IMR-90 (cell line): ENCODE data around the gene WARS2. TPM values are rescaled to one million over a fixed set of nuclear protein-coding genes. Genes with fewer than 3 reads are reported as not detected.

Experiments used
- ATAC-seq: fragments of 200-7000 bp; cut with Tn5 transposase; 2 replicates; pipeline ENCODE4 v1.9.1; 2020; ENCODE audit warnings: low read depth, mild to moderate bottlenecking, moderate library complexity
- BruUV-seq: library from RNA; stranded (reverse); fragments of 400-500 nt; replicated peaks from 2 replicates; lab custom pipeline; 2021; lab: Mats Ljungman, UMichigan
- CTCF ChIA-PET: fragments of 300-600 bp; formaldehyde crosslinking; extraction: SDS; loops from one replicate; lab custom pipeline; 2021; ENCODE audit warnings: antibody characterized with exemption; lab: Yijun Ruan, JAX
- POLR2A ChIA-PET: fragments of 300-600 bp; sonication (Branson Sonifier 250); formaldehyde crosslinking; loops from one replicate; lab custom pipeline; 2022; ENCODE audit warnings: antibody characterized with exemption; ENCODE audit not compliant: unreplicated experiment; lab: Charles Lee
- DNase-seq: peaks from one replicate; pipeline ENCODE4 v3.0.0; 2013
- H2AFZ ChIP-seq: replicated peaks from 2 replicates; pipeline ENCODE3; 2013; ENCODE audit warnings: low read length, mild to moderate bottlenecking; ENCODE audit not compliant: poor library complexity
- H2AK5ac ChIP-seq: 2 replicates; pipeline ENCODE4 v1.6.1; 2013; ENCODE audit warnings: low read depth, low read length, inconsistent platforms
- H2AK9ac ChIP-seq: replicated peaks from 2 replicates; pipeline ENCODE3; 2013; ENCODE audit warnings: mild to moderate bottlenecking, low read depth, low read length, moderate library complexity; ENCODE audit not compliant: poor library complexity
- H2BK120ac ChIP-seq: 2 replicates; pipeline ENCODE4 v1.6.1; 2013; ENCODE audit warnings: low read depth, low read length, inconsistent platforms
- H2BK15ac ChIP-seq: 3 replicates; pipeline ENCODE4 v1.6.1; 2013; ENCODE audit warnings: low read depth, low read length, inconsistent platforms
- H2BK20ac ChIP-seq: 2 replicates; pipeline ENCODE4 v1.6.1; 2013; ENCODE audit warnings: low read depth, mild to moderate bottlenecking, inconsistent platforms, low read length, moderate library complexity
- H2BK5ac ChIP-seq: 2 replicates; pipeline ENCODE4 v1.6.1; 2013; ENCODE audit warnings: mild to moderate bottlenecking, low read depth, low read length, inconsistent platforms; ENCODE audit not compliant: poor library complexity, severe bottlenecking
- H3K14ac ChIP-seq: replicated peaks from 2 replicates; pipeline ENCODE4 v1.6.1; 2013; ENCODE audit warnings: low read depth, low read length, inconsistent platforms
- H3K18ac ChIP-seq: 2 replicates; pipeline ENCODE4 v1.6.1; 2013; ENCODE audit warnings: low read depth, low read length, control low read depth
- H3K23ac ChIP-seq: 2 replicates; pipeline ENCODE4 v1.6.1; 2013; ENCODE audit warnings: low read depth, low read length, inconsistent platforms
- H3K27ac ChIP-seq: 2 replicates; pipeline ENCODE4 v1.5.1; 2013; ENCODE audit warnings: mild to moderate bottlenecking, control low read depth, low read length; ENCODE audit not compliant: insufficient read depth
- H3K27me3 ChIP-seq: 2 replicates; pipeline ENCODE4 v1.6.1; 2013; ENCODE audit warnings: low read length; ENCODE audit not compliant: control insufficient read depth, insufficient read depth
- H3K36me3 ChIP-seq: 2 replicates; pipeline ENCODE4 v1.6.1; 2013; ENCODE audit warnings: low read length, mixed read lengths; ENCODE audit not compliant: control insufficient read depth, insufficient read depth
- H3K4ac ChIP-seq: 2 replicates; pipeline ENCODE4 v1.6.1; 2013; ENCODE audit warnings: low read depth, low read length, inconsistent platforms
- H3K4me1 ChIP-seq: 2 replicates; pipeline ENCODE4 v1.6.1; 2013; ENCODE audit warnings: low read length, mixed read lengths; ENCODE audit not compliant: control insufficient read depth, insufficient read depth
- H3K4me2 ChIP-seq: 2 replicates; pipeline ENCODE4 v1.6.1; 2013; ENCODE audit warnings: low read depth, mild to moderate bottlenecking, control low read depth, low read length, moderate library complexity
- H3K4me3 ChIP-seq: 2 replicates; pipeline ENCODE4 v1.5.1; 2013; ENCODE audit warnings: low read depth, mild to moderate bottlenecking, control low read depth, low read length, moderate library complexity; ENCODE audit not compliant: insufficient read depth
- H3K56ac ChIP-seq: 2 replicates; pipeline ENCODE4 v1.6.1; 2013; ENCODE audit warnings: low read length, inconsistent platforms; ENCODE audit not compliant: insufficient read depth; ENCODE audit errors: extremely low read depth
- H3K79me1 ChIP-seq, 2 experiments: 2 replicates each; pipeline ENCODE4 v1.6.1; 2013; ENCODE audit warnings: low read length in 2 of 2, inconsistent platforms in 1 of 2, low read depth in 1 of 2
- H3K9ac ChIP-seq: 2 replicates; pipeline ENCODE4 v1.6.1; 2013; ENCODE audit warnings: low read depth, low read length, control low read depth
- H3K9me1 ChIP-seq: 2 replicates; pipeline ENCODE4 v1.6.1; 2013; ENCODE audit warnings: low read length, inconsistent platforms; ENCODE audit not compliant: insufficient read depth
- H3K9me3 ChIP-seq: 2 replicates; pipeline ENCODE4 v1.6.1; 2013; ENCODE audit warnings: low read length; ENCODE audit not compliant: control insufficient read depth, insufficient read depth
- H4K20me1 ChIP-seq: 2 replicates; pipeline ENCODE4 v1.6.1; 2013; ENCODE audit warnings: low read length, inconsistent platforms; ENCODE audit not compliant: insufficient read depth
- H4K5ac ChIP-seq: 2 replicates; pipeline ENCODE4 v1.6.1; 2013; ENCODE audit warnings: mild to moderate bottlenecking, low read depth, low read length, control low read depth
- H4K8ac ChIP-seq, 2 experiments: 2 replicates each; pipeline ENCODE4 v1.6.1; 2013; ENCODE audit warnings: low read depth in 2 of 2, low read length in 2 of 2, control low read depth in 1 of 2, inconsistent platforms in 1 of 2
- H4K91ac ChIP-seq: 2 replicates; pipeline ENCODE4 v1.6.1; 2013; ENCODE audit warnings: low read depth, low read length, inconsistent platforms; ENCODE audit not compliant: insufficient read depth
- CHD1 ChIP-seq: IDR thresholded peaks from 2 replicates; pipeline ENCODE4 v1.6.1; 2012; ENCODE audit warnings: low read depth, low read length, improper control_type of control experiment
- FOS ChIP-seq: fragments of 150-350 bp; IDR thresholded peaks from 2 replicates; pipeline ENCODE4 v1.6.1; 2016; ENCODE audit warnings: low read depth, low read length
- MAZ ChIP-seq: IDR thresholded peaks from 2 replicates; pipeline ENCODE4 v1.6.1; 2012; ENCODE audit warnings: low read depth, mild to moderate bottlenecking, low read length, improper control_type of control experiment, moderate library complexity, borderline replicate concordance
- MXI1 ChIP-seq: IDR thresholded peaks from 2 replicates; pipeline ENCODE4 v1.6.1; 2012; ENCODE audit warnings: low read depth, mild to moderate bottlenecking, low read length, moderate library complexity, borderline replicate concordance
- NFE2L2 ChIP-seq: fragments of 150-350 bp; IDR thresholded peaks from 2 replicates; pipeline ENCODE4 v1.6.1; 2016; ENCODE audit warnings: low read depth, mild to moderate bottlenecking, low read length
- POLR2A ChIP-seq: IDR thresholded peaks from 2 replicates; pipeline ENCODE4 v1.6.1; 2012; ENCODE audit warnings: mild to moderate bottlenecking, low read depth, low read length
- RAD21 ChIP-seq: IDR thresholded peaks from 2 replicates; pipeline ENCODE4 v1.6.1; 2012; ENCODE audit warnings: low read length, improper control_type of control experiment
- RCOR1 ChIP-seq: IDR thresholded peaks from 2 replicates; pipeline ENCODE4 v1.6.1; 2012; ENCODE audit warnings: mild to moderate bottlenecking, low read length, improper control_type of control experiment; ENCODE audit not compliant: insufficient replicate concordance
- SMC3 ChIP-seq: fragments of 150-350 bp; IDR thresholded peaks from 2 replicates; pipeline ENCODE4 v1.6.1; 2016; ENCODE audit warnings: low read depth, mild to moderate bottlenecking, antibody characterized with exemption, low read length, moderate library complexity
- WGBS, 2 experiments: methylation state at CpG; one replicate each; pipeline versions ENCODE4 v1.1.5 to v1.1.7; 2013; ENCODE audit warnings: missing lambda C conversion rate in 2 of 2; ENCODE audit not compliant: insufficient read length in 1 of 2; ENCODE audit errors: extremely low coverage in 2 of 2; 5-methylcytosine and 5-hydroxymethylcytosine counted together
- dilution Hi-C: fragments of 300-500 bp; cut with HindIII; formaldehyde crosslinking; loops from one replicate; pipeline ENCODE4 v1.14.3; 2018; ENCODE audit warnings: low sequenced_read_pairs; ENCODE audit not compliant: unreplicated experiment
- in situ Hi-C: fragments of 300-500 bp; cut with MboI; formaldehyde crosslinking; loops from 3 replicates; pipeline ENCODE4 v1.14.3; 2019; ENCODE audit warnings: low sequenced_read_pairs, inconsistent platforms, mixed read lengths
- intact Hi-C: fragments of 100-400 bp; cut with micrococcal nuclease; formaldehyde crosslinking; loops from 2 replicates; pipeline ENCODE4 v1.10.0; 2022
- polyA plus RNA-seq, 3 experiments: library from polyadenylated mRNA; depleted of rRNA; stranded (reverse); fragments of >200 nt; gene quantifications; 2 replicates each; pipeline ENCODE4 v1.2.3, GENCODE V29; 2012; ENCODE audit warnings: low replicate concordance in 1 of 3
- total RNA-seq: library from RNA; depleted of rRNA; stranded (reverse); fragments of >200 nt; gene quantifications from 2 replicates; pipeline ENCODE4 v1.2.3, GENCODE V29; 2012
- TF ChIP-seq, protein P1 (sequence below): fragments of 150-350 bp; IDR thresholded peaks from 2 replicates; pipeline ENCODE4 v1.6.1; 2017; ENCODE audit warnings: mild to moderate bottlenecking, antibody characterized with exemption, low read length, low read depth
- TF ChIP-seq, protein P2 (sequence below): fragments of 150-350 bp; IDR thresholded peaks from 2 replicates; pipeline ENCODE4 v1.6.1; 2016; ENCODE audit warnings: low read depth, mild to moderate bottlenecking, low read length, moderate library complexity, borderline replicate concordance

WARS2 gene
- total and polyA plus RNA-seq, 2 of the 4 experiments (the other 2 are of a cell fraction): 5.7 to 20.3 TPM

DNA sequence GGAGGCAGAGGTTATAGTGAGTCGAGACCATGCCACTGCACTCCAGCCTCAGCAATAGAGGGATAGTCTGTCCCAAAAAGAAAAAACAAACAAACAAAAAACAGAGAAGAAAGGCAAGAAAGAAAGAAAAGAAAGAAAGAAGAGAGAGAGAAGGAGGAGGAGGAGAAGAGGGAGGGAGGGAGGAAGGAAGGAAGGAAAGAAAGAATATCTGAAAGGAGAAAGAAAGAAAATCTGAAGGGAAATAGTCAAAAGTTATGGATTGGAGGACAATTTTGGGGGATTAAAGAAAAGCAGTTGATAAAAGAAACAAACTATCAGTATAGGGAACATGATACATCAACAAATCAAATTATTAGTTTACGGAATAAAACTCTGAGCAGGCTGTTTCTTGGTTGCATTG lies 84.9 kb downstream of the WARS2 start:
- no peak for DNase-seq
- Histone ChIP-seq H3K4me3 (no peak overlapping the region), H3K9me3 (no peaks in the 10 kb centered on the region), H3K4me1 (no peaks in the 10 kb centered on the region), H3K9ac (no peak overlapping the region), H4K8ac (no peak overlapping the region), H3K4ac (no peak overlapping the region), H3K27ac (no peak overlapping the region), H3K27me3 (no peaks in the 10 kb centered on the region), H3K36me3 (no peaks in the 10 kb centered on the region), H2AK9ac (no peak overlapping the region), H2AFZ (no peak overlapping the region), H2BK5ac (no peak overlapping the region), H2BK15ac (no peak overlapping the region), H2AK5ac (no peak overlapping the region), H3K9me1 (no peaks in the 10 kb centered on the region), H4K91ac (no peak overlapping the region), H3K18ac (no peak overlapping the region), H3K23ac (no peak overlapping the region), H3K79me1 (no peaks in the 10 kb centered on the region), H2BK20ac (no peak overlapping the region), H3K56ac (no peak overlapping the region), H2BK120ac (no peak overlapping the region), H3K14ac (no peak overlapping the region), H3K4me2 (no peak overlapping the region), H4K5ac (no peak overlapping the region), H4K20me1 (no peaks in the 10 kb centered on the region)
- no peak for ATAC-seq
- TF ChIP-seq MXI1 (no peak), CHD1 (no peak), MAZ (no peak), FOS (no peak), RCOR1 (no peak), RAD21 (no peak), POLR2A (no peak), SMC3 (no peak), NFE2L2 (no peak)
- TF ChIP-seq, protein P1, sequence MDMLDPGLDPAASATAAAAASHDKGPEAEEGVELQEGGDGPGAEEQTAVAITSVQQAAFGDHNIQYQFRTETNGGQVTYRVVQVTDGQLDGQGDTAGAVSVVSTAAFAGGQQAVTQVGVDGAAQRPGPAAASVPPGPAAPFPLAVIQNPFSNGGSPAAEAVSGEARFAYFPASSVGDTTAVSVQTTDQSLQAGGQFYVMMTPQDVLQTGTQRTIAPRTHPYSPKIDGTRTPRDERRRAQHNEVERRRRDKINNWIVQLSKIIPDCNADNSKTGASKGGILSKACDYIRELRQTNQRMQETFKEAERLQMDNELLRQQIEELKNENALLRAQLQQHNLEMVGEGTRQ: no peak
- TF ChIP-seq, protein P2, sequence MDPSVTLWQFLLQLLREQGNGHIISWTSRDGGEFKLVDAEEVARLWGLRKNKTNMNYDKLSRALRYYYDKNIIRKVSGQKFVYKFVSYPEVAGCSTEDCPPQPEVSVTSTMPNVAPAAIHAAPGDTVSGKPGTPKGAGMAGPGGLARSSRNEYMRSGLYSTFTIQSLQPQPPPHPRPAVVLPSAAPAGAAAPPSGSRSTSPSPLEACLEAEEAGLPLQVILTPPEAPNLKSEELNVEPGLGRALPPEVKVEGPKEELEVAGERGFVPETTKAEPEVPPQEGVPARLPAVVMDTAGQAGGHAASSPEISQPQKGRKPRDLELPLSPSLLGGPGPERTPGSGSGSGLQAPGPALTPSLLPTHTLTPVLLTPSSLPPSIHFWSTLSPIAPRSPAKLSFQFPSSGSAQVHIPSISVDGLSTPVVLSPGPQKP: no peak
- dilution Hi-C loops (no loop called here), in situ Hi-C loops (no loop called here), intact Hi-C loops (no loop called here)
- no CpG with 5 or more reads among the region's 2 CpGs for WGBS, 2 experiments
- POLR2A ChIA-PET: no interaction called here
- BruUV-seq: no TSS peak
- CTCF ChIA-PET: no interaction called here
